Urothelium cell line (cell line): Measurements from ENCODE around the gene NHERF2.

Experiments used
- DNase-seq: peaks from one replicate; pipeline ENCODE4 v3.0.0; 2011; ENCODE audit warnings: low spot score, mixed read lengths
- FAIRE-seq: peaks from 2 replicates; lab custom pipeline; 2011; peaks lifted over from hg19 to GRCh38; lab: Jason Lieb, UNC

The NHERF2 gene

GRCh38 chr16:2038382-2039231 is 11.9 kb downstream of the NHERF2 start:
- DNase-seq: no peak
- FAIRE-seq: no peak

- DNase-seq (no peak), FAIRE-seq (no peak)
These were observed 12.8 kb downstream of the NHERF2 start for GRCh38 chr16:2039274-2040031.

- no peak for FAIRE-seq
- no peak for DNase-seq
These were observed 13.5 kb downstream of the NHERF2 start for GRCh38 chr16:2040041-2040786.

GRCh38 chr16:2040787-2041522 is 14.3 kb downstream of the NHERF2 start:
- FAIRE-seq: no peak
- DNase-seq: peak; percentile 50

- no peak for DNase-seq
- FAIRE-seq: no peak
These were observed 15.7 kb downstream of the NHERF2 start for GRCh38 chr16:2042171-2042985.

- DNase-seq (no peak), FAIRE-seq (no peak)
These were observed 16.4 kb downstream of the NHERF2 start for GRCh38 chr16:2042986-2043666.

- FAIRE-seq (no peak), DNase-seq (no peak)
These were observed 17.2 kb downstream of the NHERF2 start for GRCh38 chr16:2043667-2044451.

- DNase-seq: no peak
- no peak for FAIRE-seq
These were observed 17.8 kb downstream of the NHERF2 start for GRCh38 chr16:2044541-2044940.

GRCh38 chr16:2045965-2046892 is 19.5 kb downstream of the NHERF2 start:
- DNase-seq (no peak), FAIRE-seq (no peak)

- no peak for DNase-seq
- no peak for FAIRE-seq
These were observed 20.2 kb downstream of the NHERF2 start for GRCh38 chr16:2046893-2047329.

GRCh38 chr16:2047330-2048115 is 20.8 kb downstream of the NHERF2 start, which contains the start of the genes NTHL1 and TSC2:
NTHL1 (minus strand) TSS chr16:2047834; CDS start chr16:2047823, 11 bp downstream.
TSC2 (plus strand) TSS chr16:2047985; CDS start chr16:2048616, 631 bp downstream.
- FAIRE-seq (peak; percentile 53), DNase-seq (peak; percentile 99)

GRCh38 chr16:2048116-2048543 is 21.4 kb downstream of the NHERF2 start:
- DNase-seq (no peak), FAIRE-seq (no peak)

GRCh38 chr16:2053211-2053610 is 26.5 kb downstream of the NHERF2 start:
- no peak for DNase-seq
- FAIRE-seq: no peak

- FAIRE-seq (no peak), DNase-seq (no peak)
These were observed 27.2 kb downstream of the NHERF2 start for GRCh38 chr16:2053897-2054296.

GRCh38 chr16:2054543-2055245 is 28.0 kb downstream of the NHERF2 start:
- FAIRE-seq (no peak), DNase-seq (no peak)

- DNase-seq: no peak
- no peak for FAIRE-seq
These were observed 29.4 kb downstream of the NHERF2 start for GRCh38 chr16:2056077-2056476.
